ENCODE data around the gene ARFGAP3.

GRCh38 chr22:42770941-42771647, 86.0 kb downstream of the ARFGAP3 start:
- TF ChIP-seq, protein P1, sequence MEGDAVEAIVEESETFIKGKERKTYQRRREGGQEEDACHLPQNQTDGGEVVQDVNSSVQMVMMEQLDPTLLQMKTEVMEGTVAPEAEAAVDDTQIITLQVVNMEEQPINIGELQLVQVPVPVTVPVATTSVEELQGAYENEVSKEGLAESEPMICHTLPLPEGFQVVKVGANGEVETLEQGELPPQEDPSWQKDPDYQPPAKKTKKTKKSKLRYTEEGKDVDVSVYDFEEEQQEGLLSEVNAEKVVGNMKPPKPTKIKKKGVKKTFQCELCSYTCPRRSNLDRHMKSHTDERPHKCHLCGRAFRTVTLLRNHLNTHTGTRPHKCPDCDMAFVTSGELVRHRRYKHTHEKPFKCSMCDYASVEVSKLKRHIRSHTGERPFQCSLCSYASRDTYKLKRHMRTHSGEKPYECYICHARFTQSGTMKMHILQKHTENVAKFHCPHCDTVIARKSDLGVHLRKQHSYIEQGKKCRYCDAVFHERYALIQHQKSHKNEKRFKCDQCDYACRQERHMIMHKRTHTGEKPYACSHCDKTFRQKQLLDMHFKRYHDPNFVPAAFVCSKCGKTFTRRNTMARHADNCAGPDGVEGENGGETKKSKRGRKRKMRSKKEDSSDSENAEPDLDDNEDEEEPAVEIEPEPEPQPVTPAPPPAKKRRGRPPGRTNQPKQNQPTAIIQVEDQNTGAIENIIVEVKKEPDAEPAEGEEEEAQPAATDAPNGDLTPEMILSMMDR (IDR thresholded peaks at IDR 0.05) = no peak
- TF ChIP-seq ATF3 (CRISPR knock-in tag; conservative IDR thresholded peaks at IDR 0.05) = no peak
- TF ChIP-seq FOXP1 (CRISPR knock-in tag; IDR thresholded peaks at IDR 0.05; ENCODE audit: borderline replicate concordance) = no peak
- TF ChIP-seq, protein P2, sequence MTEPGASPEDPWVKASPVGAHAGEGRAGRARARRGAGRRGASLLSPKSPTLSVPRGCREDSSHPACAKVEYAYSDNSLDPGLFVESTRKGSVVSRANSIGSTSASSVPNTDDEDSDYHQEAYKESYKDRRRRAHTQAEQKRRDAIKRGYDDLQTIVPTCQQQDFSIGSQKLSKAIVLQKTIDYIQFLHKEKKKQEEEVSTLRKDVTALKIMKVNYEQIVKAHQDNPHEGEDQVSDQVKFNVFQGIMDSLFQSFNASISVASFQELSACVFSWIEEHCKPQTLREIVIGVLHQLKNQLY (CRISPR knock-in tag; IDR thresholded peaks at IDR 0.05) = no peak
- TF ChIP-seq ATF6 (CRISPR knock-in tag; IDR thresholded peaks at IDR 0.05) = no peak
- TF ChIP-seq, protein P3, sequence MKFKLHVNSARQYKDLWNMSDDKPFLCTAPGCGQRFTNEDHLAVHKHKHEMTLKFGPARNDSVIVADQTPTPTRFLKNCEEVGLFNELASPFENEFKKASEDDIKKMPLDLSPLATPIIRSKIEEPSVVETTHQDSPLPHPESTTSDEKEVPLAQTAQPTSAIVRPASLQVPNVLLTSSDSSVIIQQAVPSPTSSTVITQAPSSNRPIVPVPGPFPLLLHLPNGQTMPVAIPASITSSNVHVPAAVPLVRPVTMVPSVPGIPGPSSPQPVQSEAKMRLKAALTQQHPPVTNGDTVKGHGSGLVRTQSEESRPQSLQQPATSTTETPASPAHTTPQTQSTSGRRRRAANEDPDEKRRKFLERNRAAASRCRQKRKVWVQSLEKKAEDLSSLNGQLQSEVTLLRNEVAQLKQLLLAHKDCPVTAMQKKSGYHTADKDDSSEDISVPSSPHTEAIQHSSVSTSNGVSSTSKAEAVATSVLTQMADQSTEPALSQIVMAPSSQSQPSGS (CRISPR knock-in tag; IDR thresholded peaks at IDR 0.05; ENCODE audit: borderline replicate concordance, low read depth) = no peak
- no peak for TF ChIP-seq IRF1 (CRISPR knock-in tag; IDR thresholded peaks at IDR 0.05)
- no peak for TF ChIP-seq CREM (CRISPR knock-in tag; IDR thresholded peaks at IDR 0.05)

All from WTC11 (cell line).